ENCODE measurements around the gene PAX5.
A peak's percentile ranks its signal among the peaks of the same experiment; 100 is the strongest.
"Not testable (repeated sequence)": the region's sequence is repeated elsewhere in the genome, so short reads cannot be mapped to it uniquely, and the experiment has no call there.

Gene PAX5

GRCh38 chr9:36873247-36873875 lies 160.7 kb downstream of the PAX5 start:
- DNase-seq = peak; percentile 76

- DNase-seq = no peak
These were observed 161.4 kb downstream of the PAX5 start for GRCh38 chr9:36872641-36873040.

GRCh38 chr9:36871606-36872005 lies 162.5 kb downstream of the PAX5 start:
- DNase-seq = no peak

GRCh38 chr9:36870960-36871359 lies 163.1 kb downstream of the PAX5 start:
- no peak for DNase-seq

GRCh38 chr9:36869605-36870004 lies 164.5 kb downstream of the PAX5 start:
- not testable (repeated sequence) for DNase-seq

- DNase-seq = no peak
These were observed 165.3 kb downstream of the PAX5 start for GRCh38 chr9:36868586-36869282.

- no peak for DNase-seq
These were observed 166.2 kb downstream of the PAX5 start for GRCh38 chr9:36867672-36868471.

GRCh38 chr9:36867241-36867640 lies 166.8 kb downstream of the PAX5 start:
- DNase-seq = no peak

- DNase-seq = no peak
These were observed 167.2 kb downstream of the PAX5 start for GRCh38 chr9:36866840-36867239.

- DNase-seq = no peak
These were observed 168.1 kb downstream of the PAX5 start for GRCh38 chr9:36865731-36866635.

- DNase-seq = no peak
These were observed 169.3 kb downstream of the PAX5 start for GRCh38 chr9:36864491-36865410.

- no peak for DNase-seq
These were observed 171.6 kb downstream of the PAX5 start for GRCh38 chr9:36862206-36863145.

GRCh38 chr9:36861528-36862205 lies 172.4 kb downstream of the PAX5 start:
- no peak for DNase-seq

- no peak for DNase-seq
These were observed 175.2 kb downstream of the PAX5 start for GRCh38 chr9:36858805-36859375.

GRCh38 chr9:36855448-36856315 lies 178.4 kb downstream of the PAX5 start:
- peak; percentile 13 for DNase-seq

- no peak for DNase-seq
These were observed 179.3 kb downstream of the PAX5 start for GRCh38 chr9:36854751-36855150.

- DNase-seq = no peak
These were observed 180.0 kb downstream of the PAX5 start for GRCh38 chr9:36854034-36854433.

GRCh38 chr9:36853233-36853632 lies 180.8 kb downstream of the PAX5 start:
- no peak for DNase-seq
